SK-N-SH treated with all-trans-retinoic acid at 6 μM for 48 hours (cell line): Measurements from ENCODE around the gene RPS6KA4.

ENCODE experiments used
- ATAC-seq: fragments of 200-7000 bp; cut with Tn5 transposase; 3 replicates; pipeline ENCODE4 v1.9.1; 2020; ENCODE audit warnings: mild to moderate bottlenecking, moderate library complexity
- ARNTL ChIP-seq: fragments of 450-650 bp; formaldehyde crosslinking; IDR thresholded peaks from 2 replicates; pipeline ENCODE4 v1.5.0; 2020; ENCODE audit warnings: low read depth, mild to moderate bottlenecking, moderate library complexity, borderline replicate concordance
- BACH2 ChIP-seq: fragments of 250-450 bp; sonication (Bioruptor Pico); IDR thresholded peaks from 2 replicates; pipeline ENCODE4 v1.9.0; 2021; ENCODE audit warnings: mild to moderate bottlenecking, borderline replicate concordance
- CREB5 ChIP-seq: fragments of 250-450 bp; sonication (Bioruptor Pico); IDR thresholded peaks from 2 replicates; pipeline ENCODE4 v1.5.1; 2020; ENCODE audit warnings: low read depth, mild to moderate bottlenecking, moderate library complexity
- CSDC2 ChIP-seq: fragments of 250-450 bp; sonication (Bioruptor Pico); IDR thresholded peaks from 2 replicates; pipeline ENCODE4 v1.5.0; 2020; ENCODE audit warnings: mild to moderate bottlenecking, moderate library complexity
- ESRRG ChIP-seq: fragments of 250-450 bp; sonication (Bioruptor Pico); IDR thresholded peaks from 2 replicates; pipeline ENCODE4 v1.6.1; 2021; ENCODE audit warnings: mild to moderate bottlenecking
- GLIS3 ChIP-seq: fragments of 250-450 bp; sonication (Bioruptor Pico); IDR thresholded peaks from 2 replicates; pipeline ENCODE4 v1.5.0; 2020; ENCODE audit warnings: mild to moderate bottlenecking, moderate library complexity
- ISL1 ChIP-seq: fragments of 250-450 bp; sonication (Bioruptor Pico); IDR thresholded peaks from 2 replicates; pipeline ENCODE4 v2.1.2; 2022; ENCODE audit warnings: mild to moderate bottlenecking, moderate library complexity
- PATZ1 ChIP-seq: fragments of 250-450 bp; sonication (Bioruptor Pico); IDR thresholded peaks from 2 replicates; pipeline ENCODE4 v1.8.0; 2020; ENCODE audit warnings: mild to moderate bottlenecking, moderate library complexity, borderline replicate concordance
- POU6F1 ChIP-seq: fragments of 250-450 bp; sonication (Bioruptor Pico); IDR thresholded peaks from 2 replicates; pipeline ENCODE4 v1.8.0; 2021; ENCODE audit warnings: low read depth, mild to moderate bottlenecking, moderate library complexity, borderline replicate concordance
- PPARA ChIP-seq: fragments of 250-450 bp; sonication (Bioruptor Pico); IDR thresholded peaks from 2 replicates; pipeline ENCODE4 v1.5.0; 2020; ENCODE audit warnings: mild to moderate bottlenecking, borderline replicate concordance
- RARB ChIP-seq: fragments of 250-450 bp; sonication (Bioruptor Pico); IDR thresholded peaks from 2 replicates; pipeline ENCODE4 v1.8.0; 2021; ENCODE audit warnings: mild to moderate bottlenecking, moderate library complexity
- SNAI2 ChIP-seq: fragments of 250-450 bp; sonication (Bioruptor Pico); IDR thresholded peaks from 2 replicates; pipeline ENCODE4 v1.5.0; 2020; ENCODE audit warnings: mild to moderate bottlenecking, moderate library complexity
- TOX ChIP-seq: fragments of 250-450 bp; sonication (Bioruptor Pico); IDR thresholded peaks from 2 replicates; pipeline ENCODE4 v1.8.0; 2021; ENCODE audit warnings: mild to moderate bottlenecking, moderate library complexity, borderline replicate concordance
- TSHZ2 ChIP-seq: fragments of 250-450 bp; sonication (Bioruptor Pico); IDR thresholded peaks from 2 replicates; pipeline ENCODE4 v1.5.0; 2020; ENCODE audit warnings: mild to moderate bottlenecking, moderate library complexity
- ZC3H10 ChIP-seq: fragments of 250-450 bp; sonication (Bioruptor Pico); IDR thresholded peaks from 2 replicates; pipeline ENCODE4 v1.5.1; 2021; ENCODE audit warnings: mild to moderate bottlenecking, moderate library complexity
- ZFP3 ChIP-seq: fragments of 250-450 bp; sonication (Bioruptor Pico); IDR thresholded peaks from 2 replicates; pipeline ENCODE4 v1.5.0; 2020; ENCODE audit warnings: mild to moderate bottlenecking, moderate library complexity
- ZFP30 ChIP-seq: fragments of 450-650 bp; formaldehyde crosslinking; IDR thresholded peaks from 2 replicates; pipeline ENCODE4 v1.5.0; 2022; ENCODE audit warnings: mild to moderate bottlenecking, moderate library complexity
- ZNF565 ChIP-seq: fragments of 450-650 bp; formaldehyde crosslinking; conservative IDR thresholded peaks from 2 replicates; pipeline ENCODE4 v1.5.0; 2020; ENCODE audit warnings: low read depth, mild to moderate bottlenecking, moderate library complexity
- ZNF70 ChIP-seq: fragments of 450-650 bp; formaldehyde crosslinking; IDR thresholded peaks from 2 replicates; pipeline ENCODE4 v1.5.0; 2020; ENCODE audit warnings: mild to moderate bottlenecking, moderate library complexity
- ZNF8 ChIP-seq: fragments of 450-650 bp; formaldehyde crosslinking; IDR thresholded peaks from 2 replicates; pipeline ENCODE4 v1.5.0; 2020; ENCODE audit warnings: mild to moderate bottlenecking, moderate library complexity

Gene RPS6KA4

GRCh38 chr11:64390558-64390957 lies 31.6 kb downstream of the RPS6KA4 start:
- TF ChIP-seq ISL1 (CRISPR knock-in tag) (no peak), ZNF70 (no peak), ESRRG (CRISPR knock-in tag) (no peak), TOX (CRISPR knock-in tag) (no peak), PPARA (CRISPR knock-in tag) (no peak), ZNF565 (no peak), ARNTL (CRISPR knock-in tag) (no peak), GLIS3 (no peak), ZNF8 (CRISPR knock-in tag) (no peak), BACH2 (CRISPR knock-in tag) (no peak)
- ATAC-seq: no peak

- no peak for TF ChIP-seq GLIS3
- TF ChIP-seq ZNF8 (CRISPR knock-in tag): no peak
- TF ChIP-seq ZC3H10: no peak
- TF ChIP-seq ZFP30: no peak
- TF ChIP-seq TOX (CRISPR knock-in tag): no peak
- TF ChIP-seq ESRRG (CRISPR knock-in tag): no peak
- no peak for TF ChIP-seq CREB5 (CRISPR knock-in tag)
- TF ChIP-seq TSHZ2: no peak
- no peak for TF ChIP-seq CSDC2 (CRISPR knock-in tag)
- TF ChIP-seq SNAI2 (CRISPR knock-in tag): no peak
- no peak for TF ChIP-seq ZFP3
- TF ChIP-seq ZNF565: no peak
- no peak for TF ChIP-seq RARB (CRISPR knock-in tag)
- no peak for TF ChIP-seq ZNF70
- TF ChIP-seq POU6F1 (CRISPR knock-in tag): no peak
- no peak for TF ChIP-seq PATZ1 (CRISPR knock-in tag)
- ATAC-seq: no peak
Observed at GRCh38 chr11:64391839-64392238, 32.9 kb downstream of the RPS6KA4 start.

- no peak for ATAC-seq
- TF ChIP-seq TSHZ2: no peak
- no peak for TF ChIP-seq RARB (CRISPR knock-in tag)
Observed at GRCh38 chr11:64395545-64396078, 36.6 kb downstream of the RPS6KA4 start.
